Left ventricle myocardium superior (tissue), 1 donor: ENCODE measurements around the gene LY6G6F. TPM values are rescaled to one million over a fixed set of nuclear protein-coding genes. Genes with fewer than 3 reads are reported as not detected.

ENCODE experiments used
- ATAC-seq: fragments of 200-7000 bp; cut with Tn5 transposase; one replicate; pipeline ENCODE4 v1.9.1; 2020; ENCODE audit warnings: mild to moderate bottlenecking, moderate library complexity
- DNase-seq: peaks from one replicate; pipeline ENCODE4 v3.0.0-alpha.2; 2020
- intact Hi-C: fragments of 100-400 bp; cut with micrococcal nuclease; formaldehyde crosslinking; loops from one replicate; pipeline ENCODE4 v1.11.0; 2022
- total RNA-seq: library from RNA; stranded (reverse); fragmentation: NEBNext Ultra II Directional; extraction: Animal tissue kit (Norgen Biotek cat#: 25700); gene quantifications from one replicate; pipeline ENCODE4 v1.2.1, GENCODE V29; 2021
- donor health status: DM: no; HTN: yes; CAD: no; lungs with severe emphysema.

LY6G6F gene
- total RNA-seq, 1 donor from 2014 or later, result not detected

DNA sequence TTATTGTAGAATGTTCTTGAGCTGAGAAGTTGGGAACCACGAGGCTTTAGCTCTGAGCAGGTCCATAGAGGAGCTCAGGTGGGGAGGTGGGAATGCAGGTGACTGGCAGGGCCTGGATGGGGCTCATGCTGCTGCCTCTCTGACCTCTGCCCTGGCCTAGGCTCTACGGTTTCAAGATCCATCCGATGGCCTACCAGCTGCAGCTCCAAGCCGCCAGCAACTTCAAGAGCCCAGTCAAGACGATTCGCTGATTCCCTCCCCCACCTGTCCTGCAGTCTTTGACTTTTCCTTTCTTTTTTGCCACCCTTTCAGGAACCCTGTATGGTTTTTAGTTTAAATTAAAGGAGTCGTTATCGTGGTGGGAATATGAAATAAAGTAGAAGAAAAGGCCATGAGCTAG, 37.0 kb upstream of the LY6G6F start, which contains the start of gene LY6G5B:
Gene LY6G5B (plus strand): TSS at position 301 of the 400 bp plus-strand sequence. CDS start 975 bp downstream, outside the sequence.
- no peak for ATAC-seq
- intact Hi-C loops, result no loop called here

DNA sequence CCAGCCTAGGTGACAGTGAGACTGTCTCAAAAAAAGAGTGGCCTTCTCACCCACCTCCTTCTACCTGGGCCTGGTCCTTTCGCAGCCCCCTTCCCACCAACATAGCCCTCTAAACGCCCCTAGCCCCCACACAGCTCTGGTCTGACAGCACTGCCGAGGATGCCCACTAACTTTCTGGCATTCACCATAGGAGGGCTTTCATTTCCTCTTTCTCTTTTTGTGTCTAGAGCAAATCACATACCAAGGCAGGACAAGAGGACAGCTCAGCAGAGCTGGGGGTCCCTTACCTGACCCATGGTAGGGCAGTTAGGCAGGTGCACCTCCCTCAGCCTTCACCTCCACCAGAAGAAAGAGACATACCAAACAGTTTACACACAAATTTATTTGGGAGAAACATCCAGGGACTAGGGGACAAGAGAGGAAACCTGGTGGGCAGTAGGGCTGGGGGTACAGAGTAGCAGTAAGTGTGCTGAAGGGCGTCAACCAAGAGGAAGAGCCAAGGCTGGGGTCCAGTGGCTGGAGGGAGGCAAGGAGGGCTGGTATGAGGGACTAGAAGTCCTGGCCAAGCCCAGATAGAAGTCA, 30.3 kb upstream of the LY6G6F start:
- intact Hi-C loops, result no loop called here
- DNase-seq, result no peak

More for the DNA sequence above, 37.0 kb upstream of the LY6G6F start, which contains the start of gene LY6G5B:
- no peak for DNase-seq

DNA sequence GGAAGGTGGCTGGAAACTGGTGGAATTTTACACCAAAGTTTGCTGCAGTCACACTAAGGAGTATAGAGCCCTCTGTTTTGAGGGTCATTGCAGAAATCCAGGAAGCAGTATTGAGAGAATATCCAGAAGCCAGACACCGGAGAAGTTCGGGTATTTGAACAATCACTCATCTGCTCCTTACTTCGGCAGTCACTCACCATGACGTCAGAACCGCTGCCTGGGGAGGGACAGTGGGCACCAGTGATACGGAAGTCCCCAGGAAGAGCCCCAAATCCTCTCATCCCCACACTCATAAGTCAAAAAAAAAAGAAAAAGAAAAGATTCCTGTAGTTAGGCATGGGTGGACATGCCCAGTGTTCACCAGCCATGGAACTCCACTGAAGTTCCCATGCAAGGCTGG, 29.8 kb upstream of the LY6G6F start:
- no peak for DNase-seq
- ATAC-seq, result no peak
- intact Hi-C loops, result no loop called here

More for the DNA sequence above, 30.3 kb upstream of the LY6G6F start:
- no peak for ATAC-seq

DNA sequence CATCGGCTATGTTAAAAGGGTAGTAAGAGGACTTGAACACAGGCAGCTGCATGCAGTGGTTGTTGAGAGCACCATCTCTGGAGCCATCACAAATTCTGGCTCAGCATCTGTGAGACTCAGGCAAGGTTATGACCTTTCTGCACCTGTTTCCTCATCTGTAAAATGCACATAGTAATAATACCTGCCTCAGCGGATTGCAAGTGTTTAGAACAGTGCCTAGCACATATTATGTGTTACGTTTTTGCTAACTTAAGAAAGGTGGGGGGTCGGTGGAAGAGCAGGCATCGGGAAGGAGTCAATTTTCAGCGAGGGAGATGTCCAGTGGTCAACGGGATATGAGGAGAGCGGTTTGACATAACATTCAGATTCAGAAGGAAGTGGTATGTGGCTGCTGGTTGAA, 28.7 kb upstream of the LY6G6F start:
- ATAC-seq (no peak), DNase-seq (no peak)
- intact Hi-C loops, result no loop called here

DNA sequence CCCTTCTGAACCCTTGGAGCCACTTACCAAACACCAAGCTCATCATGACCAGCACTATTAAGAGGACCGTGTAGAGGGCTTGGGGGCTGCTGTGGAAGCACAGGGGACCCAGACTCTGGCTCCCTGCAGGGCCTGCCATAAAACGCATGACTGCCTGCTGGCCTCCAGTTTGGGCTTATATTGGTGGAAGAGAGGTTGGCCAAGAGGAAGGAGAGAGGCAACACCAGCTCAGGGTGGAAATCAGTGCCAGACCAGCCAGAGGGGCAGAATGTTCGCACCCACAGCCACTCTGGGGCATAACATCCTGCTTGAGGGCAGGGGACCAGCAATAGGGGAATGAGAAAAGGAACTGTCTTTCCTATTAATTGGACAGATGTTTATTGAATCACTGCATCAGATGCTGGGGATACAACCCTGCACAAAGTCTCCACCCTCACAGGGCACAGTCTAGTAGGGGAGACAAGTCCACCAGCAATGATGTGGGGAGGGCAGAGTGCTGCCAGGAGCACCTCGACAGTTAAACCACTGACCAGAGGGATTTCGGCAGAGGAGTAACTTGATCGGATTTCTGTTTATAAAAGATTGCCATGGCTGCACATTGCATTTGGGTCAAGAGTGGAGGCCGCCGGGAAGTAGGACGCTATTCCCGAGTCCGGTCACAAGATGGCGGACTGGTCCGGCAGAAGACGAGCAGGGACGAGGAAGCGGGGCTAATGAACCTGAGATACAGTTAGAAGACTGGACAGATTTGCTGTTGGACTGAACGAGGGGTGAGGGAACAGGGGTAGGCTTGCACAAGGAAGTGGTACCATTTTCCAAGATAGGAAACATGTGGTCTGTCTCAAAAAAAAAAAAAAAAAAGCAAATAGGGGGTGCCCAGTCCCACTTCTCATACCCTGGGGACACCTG, 26.2 kb upstream of the LY6G6F start, which contains the start of gene LY6G5C:
Gene LY6G5C (minus strand): TSS at position 842 of the 909 bp plus-strand sequence. CDS start 694 bp downstream, at position 148.
- peak; percentile 84 for DNase-seq
- intact Hi-C loops, result no loop called here
- ATAC-seq, result peak; percentile 93

DNA sequence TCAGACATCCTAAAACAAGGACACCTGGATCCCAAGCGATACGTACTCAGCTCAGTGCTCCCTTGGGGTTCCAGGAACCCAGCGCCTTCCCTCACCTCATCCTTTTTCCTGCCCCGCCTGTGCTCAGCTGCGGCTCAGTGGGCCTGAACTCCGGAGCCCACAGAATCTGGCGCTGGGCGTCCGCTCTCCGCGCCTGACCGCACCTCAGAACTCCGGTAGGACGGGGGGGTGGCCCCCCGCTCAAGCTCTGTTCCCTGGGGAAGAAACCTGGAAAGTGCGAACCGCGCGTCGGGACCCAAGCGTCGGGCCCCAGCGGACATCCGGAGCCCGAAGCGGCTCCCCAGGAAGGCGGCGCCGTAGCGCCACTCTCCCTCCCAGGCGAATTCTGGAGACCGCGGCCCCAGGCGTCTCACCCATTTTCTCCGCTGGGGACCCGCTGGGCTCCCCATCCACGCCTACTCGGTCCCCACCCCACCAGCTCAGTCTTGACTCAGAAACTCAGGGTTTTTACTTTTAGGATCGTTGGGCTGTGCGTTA, 25.5 kb upstream of the LY6G6F start:
- intact Hi-C loops, result no loop called here
- peak; percentile 67 for DNase-seq
- peak; percentile 77 for ATAC-seq

DNA sequence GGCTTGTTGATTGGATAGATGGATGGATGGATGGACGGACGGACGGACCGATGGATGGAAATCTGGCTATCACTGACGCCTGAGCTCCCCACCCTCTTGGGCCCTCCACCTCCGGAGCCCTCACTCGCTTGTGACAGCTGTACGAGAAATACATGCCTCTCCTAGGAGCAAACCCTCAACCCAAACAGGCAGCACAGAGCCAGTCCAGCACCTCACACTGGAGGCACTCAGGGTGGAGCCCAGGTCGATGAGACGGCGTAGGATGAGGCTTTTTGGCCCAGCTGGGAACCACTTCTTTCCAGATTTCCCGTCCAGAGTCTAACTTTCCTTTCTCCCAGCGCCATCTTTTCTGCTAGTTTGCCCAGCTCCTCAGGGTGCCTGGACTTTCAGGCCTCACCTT, 23.1 kb upstream of the LY6G6F start:
- DNase-seq (no peak), ATAC-seq (no peak)
- intact Hi-C loops, result no loop called here

DNA sequence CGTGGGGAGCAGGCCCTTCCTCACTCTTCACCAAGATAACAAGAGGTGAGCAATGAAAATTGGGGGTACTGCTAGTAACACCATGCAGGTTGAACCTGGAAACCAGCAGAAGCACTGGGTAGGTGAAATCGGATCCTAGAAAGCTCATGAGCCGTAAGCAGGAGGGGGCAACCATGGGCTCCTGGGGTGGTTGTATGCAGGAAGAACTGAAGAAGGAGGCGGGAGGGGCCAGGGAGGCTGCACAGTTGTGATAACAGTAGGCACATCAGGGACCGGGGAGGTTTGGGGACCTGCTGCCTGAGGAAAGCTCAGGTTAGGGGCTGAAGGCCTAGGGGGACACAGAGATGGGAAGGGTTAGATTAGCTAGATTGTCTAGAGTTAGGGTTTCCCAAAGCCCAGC, 20.2 kb upstream of the LY6G6F start:
- no peak for ATAC-seq
- intact Hi-C loops, result no loop called here
- peak; percentile 18 for DNase-seq

DNA sequence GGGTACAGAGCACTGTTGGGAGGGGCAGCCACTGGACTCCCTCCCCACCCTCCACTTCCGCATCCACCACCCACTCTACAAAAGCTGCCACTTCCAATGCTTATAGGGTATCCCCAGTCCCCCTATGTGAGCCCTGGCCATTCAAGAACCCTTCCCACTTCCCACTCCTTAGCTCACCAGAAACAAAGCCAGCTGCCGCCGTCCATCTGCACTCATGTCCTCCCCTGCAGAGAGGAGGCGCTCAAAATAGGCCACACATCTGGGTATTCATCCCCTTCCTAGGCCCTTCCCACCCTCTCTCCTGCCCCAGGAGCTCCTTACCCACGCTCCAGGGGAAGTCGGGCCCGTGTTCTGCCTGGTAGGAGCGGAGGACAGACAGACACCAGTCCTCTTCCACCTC, 19.3 kb upstream of the LY6G6F start:
- no peak for ATAC-seq
- DNase-seq, result no peak
- intact Hi-C loops, result no loop called here

DNA sequence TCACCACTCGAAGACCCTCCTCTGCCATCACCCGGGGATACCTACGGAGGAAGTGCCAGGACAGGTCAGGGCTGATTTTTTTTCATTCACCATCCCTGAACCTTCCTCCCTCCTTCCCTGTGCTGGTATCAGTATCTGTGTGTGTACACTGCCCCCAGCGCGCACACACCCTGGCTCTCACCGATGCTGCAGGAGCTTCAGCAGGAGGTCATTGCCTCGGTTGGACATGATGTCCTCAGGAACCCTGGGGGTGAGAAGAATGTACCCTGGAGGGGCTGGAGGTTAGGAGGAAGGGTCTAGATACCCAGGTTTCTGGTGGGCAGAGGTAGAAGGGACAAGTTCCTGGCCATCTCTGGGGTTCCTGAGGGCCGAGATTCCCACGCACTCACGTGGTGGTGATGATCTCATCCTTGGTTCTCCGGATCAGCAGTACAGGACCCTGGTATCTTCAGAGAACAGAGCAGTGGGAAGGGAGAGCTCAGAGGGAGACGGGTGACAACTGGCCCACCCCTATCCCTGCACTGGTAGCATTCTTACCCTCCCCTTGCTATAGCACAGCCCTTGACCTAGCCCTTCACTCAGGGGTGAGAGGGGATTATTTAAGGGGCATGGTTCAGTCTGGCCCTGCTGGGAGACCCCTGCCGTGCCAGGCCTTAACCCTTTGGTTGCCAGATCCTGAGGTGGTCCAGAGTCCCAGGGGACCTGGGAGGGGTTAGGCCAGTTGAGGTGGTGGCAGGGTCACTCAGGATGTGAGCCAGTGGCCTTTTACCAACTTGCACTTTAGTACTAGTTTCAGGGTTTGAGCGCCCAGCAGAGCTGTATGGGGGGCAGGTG, 18.6 kb upstream of the LY6G6F start:
- ATAC-seq (no peak), DNase-seq (peak; percentile 23)
- intact Hi-C loops, result no loop called here

DNA sequence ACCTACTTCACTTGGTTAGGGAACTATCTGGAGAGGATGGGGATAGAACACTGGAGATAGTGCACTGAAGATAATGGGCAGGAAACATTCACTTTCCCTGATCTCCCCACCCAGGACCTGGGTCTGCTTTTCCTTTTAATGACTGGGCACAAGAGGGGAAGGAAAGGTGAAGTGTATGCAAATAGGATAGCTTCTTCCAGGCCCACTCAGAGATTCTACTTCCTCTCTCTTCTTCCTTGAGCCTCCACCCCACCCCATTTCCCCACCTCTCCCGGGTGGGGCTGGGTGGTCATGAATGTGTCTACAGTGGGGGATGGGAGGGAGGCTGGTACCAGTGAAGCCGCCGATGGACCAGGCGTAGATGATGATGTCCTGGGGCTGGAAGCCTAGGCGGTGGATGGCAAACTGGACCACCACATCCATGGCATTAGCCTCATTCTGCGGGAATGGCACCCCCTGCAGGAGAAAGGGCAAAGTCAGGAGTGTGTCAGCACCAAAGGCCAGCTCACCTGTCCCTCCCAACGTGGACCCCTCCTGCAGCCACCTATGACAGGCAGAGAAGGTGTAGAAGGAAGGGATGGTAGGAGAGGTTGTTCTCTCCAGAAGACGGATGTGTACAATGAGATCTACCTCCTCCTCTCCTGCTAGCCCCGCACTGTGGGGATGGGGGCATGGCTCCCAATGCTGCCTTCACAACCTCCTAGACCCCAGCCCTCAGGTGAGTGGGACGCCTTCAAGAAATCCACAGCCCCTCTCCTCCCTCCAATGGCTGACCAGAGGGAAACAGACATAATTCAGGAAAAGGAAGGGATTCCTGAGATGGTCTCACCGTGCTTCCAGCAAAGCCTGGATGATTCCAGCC, 17.2 kb upstream of the LY6G6F start:
- DNase-seq, result peak; percentile 19
- ATAC-seq, result no peak
- intact Hi-C loops, result no loop called here

DNA sequence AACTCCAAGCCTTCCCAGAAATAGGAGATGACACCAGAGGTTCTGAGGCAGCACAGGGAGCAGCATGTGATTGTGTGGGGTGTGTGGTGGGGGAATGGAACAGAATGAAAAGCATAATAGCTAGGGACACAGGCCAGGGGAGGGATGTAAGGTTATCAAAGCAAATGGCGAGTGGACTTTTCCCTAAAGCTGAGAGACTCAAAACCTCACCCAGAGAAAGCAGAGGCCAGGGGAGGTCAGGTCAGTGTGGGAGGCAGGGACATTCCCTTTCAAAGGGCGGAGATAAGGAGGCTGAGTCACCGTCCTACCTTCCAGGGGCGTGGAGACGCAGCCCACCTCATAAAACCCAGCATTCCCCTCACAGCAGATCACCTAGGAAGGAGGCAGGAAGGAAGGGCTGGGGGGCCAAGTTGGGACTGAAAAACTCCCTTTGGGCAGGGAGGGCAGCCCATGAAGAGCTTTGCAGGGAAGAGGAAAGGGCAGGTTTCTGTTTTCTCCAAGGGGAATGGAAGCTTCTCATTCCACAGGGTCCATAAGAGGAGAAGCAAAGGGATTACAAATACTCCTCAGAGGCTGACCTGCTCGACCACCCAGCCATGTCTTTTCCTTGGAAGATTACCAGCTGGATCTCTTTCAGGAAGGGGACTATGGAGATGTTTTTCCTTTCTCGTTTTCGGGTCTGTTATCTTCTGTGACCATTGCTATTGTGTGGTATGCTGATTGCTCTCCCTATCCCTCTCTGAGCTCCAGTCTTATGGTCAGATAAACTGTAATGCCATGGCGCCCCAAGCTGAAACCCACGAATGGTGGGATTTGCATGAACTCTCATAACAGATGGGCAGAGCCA, 16.2 kb upstream of the LY6G6F start:
- intact Hi-C loops, result no loop called here
- peak; percentile 6 for DNase-seq
- ATAC-seq, result no peak

DNA sequence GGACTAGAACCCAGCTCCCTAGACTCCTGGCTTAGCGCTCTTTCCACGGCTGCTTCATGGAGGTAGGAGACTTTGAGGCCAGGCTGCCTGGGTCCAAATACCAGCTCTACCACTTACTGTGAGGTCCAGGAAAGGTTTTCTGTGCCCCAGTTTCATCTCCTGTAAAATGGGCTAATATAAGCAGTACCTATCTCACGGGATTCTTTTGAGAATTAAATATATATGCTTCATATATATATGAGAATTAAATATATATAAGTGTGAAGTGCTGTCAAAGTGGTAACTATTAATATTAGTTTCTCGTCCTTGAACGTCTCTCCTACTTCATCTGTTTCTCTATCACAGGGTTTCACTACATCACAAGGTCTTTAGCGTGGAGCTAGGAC, 15.6 kb upstream of the LY6G6F start:
- DNase-seq, result no peak
- intact Hi-C loops, result no loop called here
- ATAC-seq, result no peak

DNA sequence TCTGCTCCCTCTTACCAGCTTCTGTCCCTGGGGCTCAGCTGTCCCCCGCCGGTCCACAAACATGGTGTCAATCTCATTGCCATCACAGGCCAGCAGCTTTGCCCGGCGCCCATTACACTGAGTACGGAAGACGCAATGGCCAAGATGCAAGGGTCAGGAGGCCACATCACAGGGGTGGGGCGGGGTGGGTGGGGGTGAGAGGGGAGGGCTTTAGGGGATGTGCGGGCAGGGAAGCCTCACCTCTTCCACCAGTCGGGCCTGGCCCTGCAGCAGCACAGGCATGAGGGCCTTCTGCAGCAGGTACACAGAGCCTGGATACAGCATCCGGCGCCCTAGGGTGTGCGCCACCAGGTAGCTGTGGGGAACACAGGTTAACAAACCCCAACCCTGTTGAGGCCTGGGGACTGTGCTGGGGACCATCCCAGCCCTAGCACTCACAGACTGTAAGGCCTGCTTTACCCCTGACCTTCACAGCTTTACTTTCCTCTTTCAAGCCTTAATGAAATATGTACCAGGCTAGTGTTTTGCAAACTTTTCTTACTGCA, 15.0 kb upstream of the LY6G6F start:
- intact Hi-C loops, result no loop called here
- no peak for ATAC-seq
- DNase-seq, result peak; percentile 25

DNA sequence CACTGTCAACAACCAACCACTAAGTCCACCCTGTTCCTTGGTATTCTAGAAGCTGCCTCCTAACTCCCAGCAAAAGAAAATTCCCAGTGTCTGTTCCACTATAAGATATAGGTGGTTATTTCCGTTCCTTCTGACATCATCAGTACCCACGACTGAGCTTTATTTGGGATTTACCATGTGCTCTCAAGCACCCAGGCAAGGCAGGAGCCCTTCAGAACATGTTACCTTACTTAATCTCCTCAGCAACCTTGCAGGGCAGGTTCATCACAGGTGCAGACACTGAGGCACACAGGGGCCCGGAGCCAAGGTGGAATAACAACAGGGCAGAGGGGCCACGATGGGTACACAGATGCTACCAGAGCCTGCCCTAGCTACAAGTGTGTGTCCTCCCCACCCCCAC, 14.3 kb upstream of the LY6G6F start:
- intact Hi-C loops, result no loop called here
- ATAC-seq, result no peak
- DNase-seq, result peak; percentile 7

DNA sequence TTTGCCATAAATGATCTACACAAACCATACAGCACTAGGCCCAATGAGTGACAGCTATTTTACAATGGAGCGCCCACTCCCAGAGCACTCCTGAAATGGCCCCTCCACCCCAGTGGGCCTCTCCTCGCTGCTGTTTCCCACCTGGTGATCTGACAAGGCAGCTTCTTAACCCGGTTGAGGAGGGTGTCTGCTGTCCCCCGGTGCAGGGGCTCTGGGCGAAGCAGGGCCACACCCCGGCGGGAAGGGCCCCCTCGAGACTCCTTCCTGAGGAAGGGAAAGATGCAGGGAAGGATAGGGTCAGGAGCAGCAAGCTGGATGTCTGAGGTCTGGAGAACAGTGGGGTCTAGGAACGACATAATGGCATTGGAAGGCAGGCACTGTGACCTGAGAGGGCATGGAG, 13.8 kb upstream of the LY6G6F start:
- ATAC-seq, result no peak
- intact Hi-C loops, result no loop called here

DNA sequence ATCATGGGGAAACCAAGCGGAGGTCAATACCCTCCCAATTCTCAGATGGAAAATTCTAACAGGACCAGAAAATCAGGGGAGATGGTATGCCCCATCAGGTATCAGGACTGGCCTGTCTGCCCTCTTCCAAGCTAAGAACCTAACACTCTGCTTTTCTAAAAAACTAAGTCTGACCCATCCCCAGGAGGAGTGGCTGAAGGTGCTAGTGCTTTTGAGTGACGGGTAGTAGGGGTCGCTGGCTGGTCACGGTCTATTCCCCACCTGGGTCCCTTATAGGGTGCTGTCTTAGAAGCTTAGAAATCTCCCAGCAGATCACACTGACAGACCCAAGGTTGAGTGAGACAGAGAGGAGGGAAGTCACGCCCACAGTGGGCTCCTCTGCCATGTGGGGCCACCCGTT, 13.1 kb upstream of the LY6G6F start:
- intact Hi-C loops, result no loop called here
- DNase-seq (no peak), ATAC-seq (no peak)

More for the DNA sequence above, 13.8 kb upstream of the LY6G6F start:
- DNase-seq, result no peak
